K562 (cell line): ENCODE results near the gene LMNB1. TPM values are rescaled to one million over a fixed set of nuclear protein-coding genes. Genes with fewer than 3 reads are reported as not detected.

Experiments used
- CC2D1A ChIP-seq: fragments of 450-650 bp; IDR thresholded peaks from 2 replicates; pipeline ENCODE4 v1.6.1; 2017; ENCODE audit warnings: mild to moderate bottlenecking
- CCNT2 ChIP-seq: IDR thresholded peaks from 2 replicates; pipeline ENCODE4 v1.6.1; 2011; ENCODE audit warnings: borderline replicate concordance, low read depth, mild to moderate bottlenecking, moderate library complexity, mixed read lengths, low read length; ENCODE audit not compliant: insufficient read length; ENCODE audit errors: extremely low read depth
- DNMT1 ChIP-seq: fragments of 450-650 bp; IDR thresholded peaks from 2 replicates; pipeline ENCODE4 v1.6.1; 2016; ENCODE audit warnings: antibody characterized with exemption, mild to moderate bottlenecking
- FOXK2 ChIP-seq, 2 experiments: fragments of 450-650 bp; IDR thresholded peaks in 1 of 2; conservative IDR thresholded peaks in 1 of 2; 2 replicates each; pipeline ENCODE4 v1.6.1; 2016; ENCODE audit warnings: low read depth in 2 of 2, mild to moderate bottlenecking in 1 of 2
- GABPB1 ChIP-seq: sonication (generic); formaldehyde crosslinking; IDR thresholded peaks from 2 replicates; pipeline ENCODE4 v1.8.0; 2022; ENCODE audit warnings: mild to moderate bottlenecking, missing genetic modification reagents
- L3MBTL2 ChIP-seq: fragments of 450-650 bp; IDR thresholded peaks from 2 replicates; pipeline ENCODE4 v1.6.1; 2016; ENCODE audit warnings: mild to moderate bottlenecking, moderate library complexity
- MAFG ChIP-seq: fragments of 450-650 bp; conservative IDR thresholded peaks from 2 replicates; pipeline ENCODE4 v1.6.1; 2016; ENCODE audit warnings: missing genetic modification characterization, missing compliant biosample characterization
- MTA3 ChIP-seq: fragments of 450-650 bp; formaldehyde crosslinking; IDR thresholded peaks from 2 replicates; pipeline ENCODE4 v1.6.1; 2017; ENCODE audit warnings: mild to moderate bottlenecking, borderline replicate concordance
- NBN ChIP-seq: fragments of 450-650 bp; IDR thresholded peaks from 2 replicates; pipeline ENCODE4 v1.6.1; 2016; ENCODE audit warnings: low read depth, mild to moderate bottlenecking
- REST ChIP-seq, 2 experiments: fragments of 450-650 bp; formaldehyde crosslinking in 1 of 2; IDR thresholded peaks; 2 replicates each; pipeline versions ENCODE4 v1.4.0 to v1.6.1; 2014 to 2020; ENCODE audit warnings: mild to moderate bottlenecking in 2 of 2, borderline replicate concordance in 1 of 2, low read depth in 1 of 2
- TCFL5 ChIP-seq: fragments of 250-450 bp; sonication (Bioruptor Pico); conservative IDR thresholded peaks from 2 replicates; pipeline ENCODE4 v1.6.1; 2021; ENCODE audit warnings: mild to moderate bottlenecking, moderate library complexity, matching md5 sums
- ZBTB5 ChIP-seq: fragments of 450-650 bp; IDR thresholded peaks from 2 replicates; pipeline ENCODE4 v1.6.1; 2017; ENCODE audit warnings: antibody characterized with exemption
- polyA plus RNA-seq, 8 experiments: library from polyadenylated mRNA; depleted of rRNA in 4 of 8; stranded (reverse) in 5 of 8; unstranded in 3 of 8; fragments of >200 nt; fragmentation: Nextera tagmentation in 2 of 8; fragmentation: Illumina TruSeq in 1 of 8; extraction: Ambion mirVana in 2 of 8; extraction: Trizol in 1 of 8; gene quantifications; 2 replicates each; pipeline versions ENCODE4 v1.2.1 to v1.2.3, GENCODE V29; 2011 to 2014; ENCODE audit warnings: inconsistent platforms in 1 of 8, missing spikeins in 1 of 8
- total RNA-seq, 7 experiments: library from RNA; depleted of rRNA in 6 of 7; stranded (reverse); fragments of >200 nt in 6 of 7; fragmentation: Illumina TruSeq in 2 of 7; extraction: Trizol in 2 of 7; gene quantifications; 2 replicates each; pipeline versions ENCODE4 v1.2.1 to v1.2.3, GENCODE V29; 2011 to 2021; ENCODE audit warnings: low replicate concordance in 1 of 7
- TF ChIP-seq, protein P1 (sequence below): fragments of 450-650 bp; conservative IDR thresholded peaks from 2 replicates; pipeline ENCODE4 v1.6.1; 2016; ENCODE audit warnings: missing genetic modification characterization, low read depth, mild to moderate bottlenecking, missing compliant biosample characterization, moderate library complexity
- TF ChIP-seq, protein P2 (sequence below): sonication (generic); formaldehyde crosslinking; IDR thresholded peaks from 2 replicates; pipeline ENCODE4 v1.8.0; 2022; ENCODE audit warnings: mild to moderate bottlenecking, missing genetic modification reagents, borderline replicate concordance

Gene LMNB1
- total and polyA plus RNA-seq, 9 of the 15 experiments (the other 6 are each of a cell fraction or from before 2014, with no cell fraction given), result 2.8 to 190 (median 131) TPM

DNA sequence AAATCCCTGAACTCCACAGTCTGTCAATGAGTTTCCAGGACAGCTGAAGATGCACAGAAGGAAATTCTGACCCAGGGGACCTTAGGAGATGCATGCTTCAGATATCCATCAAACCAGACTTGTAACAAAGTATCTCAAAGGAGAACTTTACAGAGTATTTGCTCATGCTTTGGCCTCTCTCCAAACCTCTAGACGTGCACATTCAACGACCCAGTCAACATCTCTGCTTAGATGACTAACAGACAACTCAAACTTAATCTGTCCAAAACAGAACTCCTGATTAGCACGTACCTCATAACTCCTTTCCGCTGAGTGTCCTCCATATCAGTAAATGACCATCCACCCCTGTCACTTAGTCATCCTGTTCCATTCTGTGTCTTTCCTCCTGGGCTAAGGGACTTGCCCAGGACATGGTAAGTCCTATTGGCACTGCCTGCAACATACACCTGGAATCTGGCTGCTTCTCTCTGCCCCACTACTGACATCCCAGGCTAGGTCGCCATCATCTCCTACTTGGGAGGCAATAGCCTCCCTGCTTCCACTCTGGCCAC, 107.4 kb downstream of the LMNB1 start (continued):
- TF ChIP-seq CCNT2 (peak; percentile 97), DNMT1 (peak; percentile 80; the same call in 1 of the 2 replicates), CC2D1A (peak; percentile 97), FOXK2 (conservative IDR thresholded peaks at IDR 0.05 in 1 of 2, IDR thresholded peaks at IDR 0.05 in 1 of 2; ENCODE audit: low read depth in 2 of 2) (peak; percentile 82 to 84), TCFL5 (CRISPR knock-in tag) (peak; percentile 4; the same call in 1 of the 2 replicates), L3MBTL2 (peak; percentile 89), GABPB1 (CRISPR knock-in tag) (no peak), ZBTB5 (no peak), MTA3 (peak; percentile 92), NBN (peak; percentile 99), REST (IDR thresholded peaks at IDR 0.05; ENCODE audit: borderline replicate concordance) (peak; percentile 46; the same call in 1 of the 2 replicates), REST (CRISPR knock-in tag; IDR thresholded peaks at IDR 0.05; ENCODE audit: low read depth) (no peak), MAFG (tag) (peak; percentile 85)
- TF ChIP-seq, protein P1, sequence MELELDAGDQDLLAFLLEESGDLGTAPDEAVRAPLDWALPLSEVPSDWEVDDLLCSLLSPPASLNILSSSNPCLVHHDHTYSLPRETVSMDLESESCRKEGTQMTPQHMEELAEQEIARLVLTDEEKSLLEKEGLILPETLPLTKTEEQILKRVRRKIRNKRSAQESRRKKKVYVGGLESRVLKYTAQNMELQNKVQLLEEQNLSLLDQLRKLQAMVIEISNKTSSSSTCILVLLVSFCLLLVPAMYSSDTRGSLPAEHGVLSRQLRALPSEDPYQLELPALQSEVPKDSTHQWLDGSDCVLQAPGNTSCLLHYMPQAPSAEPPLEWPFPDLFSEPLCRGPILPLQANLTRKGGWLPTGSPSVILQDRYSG (tag), result 0 out of 2 replicates have a peak, but pooled peaks have one; percentile 61
- TF ChIP-seq, protein P2, sequence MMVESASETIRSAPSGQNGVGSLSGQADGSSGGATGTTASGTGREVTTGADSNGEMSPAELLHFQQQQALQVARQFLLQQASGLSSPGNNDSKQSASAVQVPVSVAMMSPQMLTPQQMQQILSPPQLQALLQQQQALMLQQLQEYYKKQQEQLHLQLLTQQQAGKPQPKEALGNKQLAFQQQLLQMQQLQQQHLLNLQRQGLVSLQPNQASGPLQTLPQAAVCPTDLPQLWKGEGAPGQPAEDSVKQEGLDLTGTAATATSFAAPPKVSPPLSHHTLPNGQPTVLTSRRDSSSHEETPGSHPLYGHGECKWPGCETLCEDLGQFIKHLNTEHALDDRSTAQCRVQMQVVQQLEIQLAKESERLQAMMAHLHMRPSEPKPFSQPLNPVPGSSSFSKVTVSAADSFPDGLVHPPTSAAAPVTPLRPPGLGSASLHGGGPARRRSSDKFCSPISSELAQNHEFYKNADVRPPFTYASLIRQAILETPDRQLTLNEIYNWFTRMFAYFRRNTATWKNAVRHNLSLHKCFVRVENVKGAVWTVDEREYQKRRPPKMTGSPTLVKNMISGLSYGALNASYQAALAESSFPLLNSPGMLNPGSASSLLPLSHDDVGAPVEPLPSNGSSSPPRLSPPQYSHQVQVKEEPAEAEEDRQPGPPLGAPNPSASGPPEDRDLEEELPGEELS (CRISPR knock-in tag), result peak; percentile 53; the same call in 1 of the 2 replicates
